CD8-positive, alpha-beta memory T cell (primary cell): ENCODE measurements around the gene DERA. TPM values are rescaled to one million over a fixed set of nuclear protein-coding genes. Genes with fewer than 3 reads are reported as not detected.

Experiments
- CTCF ChIA-PET: fragments of 350-600 bp; sonication (Branson Sonifier 250); formaldehyde crosslinking; loops from one replicate; lab custom pipeline; 2021; ENCODE audit warnings: antibody characterized with exemption; lab: Charles Lee
- POLR2A ChIA-PET: fragments of 350-600 bp; sonication (Branson Sonifier 250); formaldehyde crosslinking; loops from one replicate; lab custom pipeline; 2021; ENCODE audit warnings: antibody characterized with exemption; lab: Charles Lee
- DNase-seq, 5 donors: peaks; one replicate each; pipeline versions ENCODE4 v3.0.0 to v3.0.0-alpha.2; 2020 to 2022; ENCODE audit warnings: mixed read lengths in 1 of 5
- H3K27ac ChIP-seq: one replicate; pipeline ENCODE4 v1.7.0; 2013; ENCODE audit warnings: low read depth, mild to moderate bottlenecking, low read length, moderate library complexity
- H3K27me3 ChIP-seq: 2 replicates; pipeline ENCODE4 v1.7.0; 2013; ENCODE audit warnings: low read length, mild to moderate bottlenecking; ENCODE audit not compliant: insufficient read depth, poor library complexity, severe bottlenecking
- H3K36me3 ChIP-seq: 2 replicates; pipeline ENCODE4 v1.7.0; 2013; ENCODE audit warnings: mild to moderate bottlenecking, low read length, moderate library complexity; ENCODE audit not compliant: insufficient read depth
- H3K4me1 ChIP-seq: 2 replicates; pipeline ENCODE4 v1.7.0; 2013; ENCODE audit warnings: mild to moderate bottlenecking, low read length, moderate library complexity; ENCODE audit not compliant: insufficient read depth
- H3K4me3 ChIP-seq: 2 replicates; pipeline ENCODE4 v1.7.0; 2013; ENCODE audit warnings: mild to moderate bottlenecking, low read length
- H3K9me3 ChIP-seq: 2 replicates; pipeline ENCODE4 v1.7.0; 2013; ENCODE audit warnings: mild to moderate bottlenecking, low read length
- H3K27ac Mint-ChIP-seq, 8 donors: one replicate each; pipeline ENCODE4 v1.8.0; 2020 to 2021; ENCODE audit warnings: mixed read lengths in 8 of 8, mild to moderate bottlenecking in 6 of 8, inconsistent platforms in 3 of 8, moderate library complexity in 3 of 8
- H3K27me3 Mint-ChIP-seq, 2 donors: one replicate each; pipeline ENCODE4 v1.8.0; 2020 to 2021; ENCODE audit warnings: mixed read lengths in 2 of 2, mild to moderate bottlenecking in 1 of 2, moderate library complexity in 1 of 2
- H3K36me3 Mint-ChIP-seq, 3 donors: one replicate each; pipeline ENCODE4 v1.8.0; 2020 to 2021; ENCODE audit warnings: mixed read lengths in 3 of 3, inconsistent platforms in 1 of 3, mild to moderate bottlenecking in 1 of 3
- H3K4me1 Mint-ChIP-seq, 3 donors: one replicate each; pipeline ENCODE4 v1.8.0; 2020 to 2021; ENCODE audit warnings: mixed read lengths in 3 of 3, inconsistent platforms in 1 of 3, mild to moderate bottlenecking in 1 of 3
- H3K4me3 Mint-ChIP-seq, 7 donors: one replicate each; pipeline ENCODE4 v1.8.0; 2020 to 2021; ENCODE audit warnings: mixed read lengths in 7 of 7, mild to moderate bottlenecking in 6 of 7, moderate library complexity in 4 of 7, inconsistent platforms in 2 of 7
- H3K9me3 Mint-ChIP-seq, 5 donors: one replicate each; pipeline ENCODE4 v1.8.0; 2020 to 2022; ENCODE audit warnings: mixed read lengths in 5 of 5, mild to moderate bottlenecking in 3 of 5, moderate library complexity in 2 of 5, inconsistent platforms in 1 of 5
- polyA plus RNA-seq: library from polyadenylated mRNA; unstranded; fragments of 300-500 nt; fragmentation: Illumina TruSeq; gene quantifications from one replicate; pipeline ENCODE4 v1.2.3, GENCODE V29; 2021
- total RNA-seq, 2 experiments: library from RNA; stranded (reverse); gene quantifications; one replicate each; pipeline ENCODE4 v1.2.3, GENCODE V29; 2021

DERA gene
- total and polyA plus RNA-seq, 3 experiments from 2014 or later = 25.2 to 26.6 (median 25.8) TPM

DNA sequence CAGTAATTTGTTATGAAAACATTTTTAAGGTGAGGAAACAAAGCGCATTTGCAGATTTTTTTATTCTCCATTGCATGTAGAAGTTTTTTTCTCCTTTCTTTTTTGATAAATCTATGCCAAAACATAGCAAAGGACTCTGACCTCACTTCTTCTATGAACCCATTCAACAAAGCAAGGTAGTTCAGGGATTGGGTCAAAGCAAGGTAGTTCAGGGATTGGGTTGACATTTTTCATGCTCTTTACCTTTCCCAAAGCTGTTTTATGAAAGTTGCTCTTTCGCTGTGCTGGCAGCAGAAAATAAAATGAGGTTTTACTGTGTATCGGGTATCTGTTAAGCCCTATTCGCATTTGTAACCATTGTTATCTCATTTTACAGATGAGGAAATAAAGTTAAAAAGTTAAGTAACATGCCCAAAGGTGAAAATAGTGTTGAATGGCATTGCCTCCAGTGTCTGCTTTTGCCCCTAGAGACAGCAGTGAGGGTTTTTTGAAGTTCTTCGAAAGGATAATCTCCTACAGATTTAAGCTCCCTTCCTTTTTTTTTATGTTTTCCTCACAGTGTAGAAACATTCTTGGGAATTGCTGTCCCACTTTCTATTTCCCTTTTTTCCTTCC, 18.4 kb upstream of the DERA start:
- POLR2A ChIA-PET = no interaction called here

DNA sequence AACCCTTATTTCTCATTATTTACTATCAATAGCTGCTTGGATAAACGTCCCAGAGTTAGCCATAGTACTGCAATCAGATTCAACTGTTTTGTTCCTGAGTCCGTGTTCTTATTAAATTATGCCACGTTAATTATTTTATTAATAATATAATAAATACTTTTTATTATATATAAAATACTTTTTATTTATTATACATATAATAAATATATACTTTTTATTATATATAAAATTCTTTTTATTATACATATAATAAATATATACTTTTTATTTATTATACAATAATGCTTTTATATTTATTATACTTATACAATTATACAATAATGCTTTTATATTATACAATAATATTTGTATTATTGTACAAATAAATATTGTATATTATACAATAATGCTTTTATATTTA, 17.9 kb upstream of the DERA start:
- Mint-ChIP-seq H3K36me3 (peaks cover 4 to 69% (median 11%) of the 10 kb centered on the region in 3 donors), H3K27me3 (no peaks in the 10 kb centered on the region), H3K4me1 (peaks cover 12 to 28% (median 27%) of the 10 kb centered on the region in 3 donors), H3K27ac (peak overlapping the region in 2 of 8 donors; percentile 25 to 46), H3K4me3 (no peak overlapping the region), H3K9me3 (no peaks in the 10 kb centered on the region)
- Histone ChIP-seq H3K36me3 (peaks cover 17% of the 10 kb centered on the region), H3K27ac (no peak overlapping the region), H3K4me1 (no peaks in the 10 kb centered on the region), H3K4me3 (no peak overlapping the region), H3K9me3 (no peaks in the 10 kb centered on the region), H3K27me3 (no peaks in the 10 kb centered on the region)
- DNase-seq = no peak
- CTCF ChIA-PET = no interaction called here
- POLR2A ChIA-PET = no interaction called here

More for the DNA sequence above, 18.4 kb upstream of the DERA start:
- Histone ChIP-seq H3K27me3 (no peaks in the 10 kb centered on the region), H3K4me3 (no peak overlapping the region), H3K4me1 (no peaks in the 10 kb centered on the region), H3K36me3 (peaks cover 17% of the 10 kb centered on the region), H3K9me3 (no peaks in the 10 kb centered on the region), H3K27ac (no peak overlapping the region)
- CTCF ChIA-PET = no interaction called here
- peaks cover 16 to 33% (median 33%) of the 10 kb centered on the region in 3 donors for H3K4me1 Mint-ChIP-seq
- H3K27me3 Mint-ChIP-seq = no peaks in the 10 kb centered on the region
- peaks cover 4 to 67% (median 11%) of the 10 kb centered on the region in 3 donors for H3K36me3 Mint-ChIP-seq
- no peaks in the 10 kb centered on the region for H3K9me3 Mint-ChIP-seq
- no peak for DNase-seq
- H3K4me3 Mint-ChIP-seq = no peak overlapping the region
- peak overlapping the region in 3 of 8 donors; percentile 25 to 60 (median 46) for H3K27ac Mint-ChIP-seq

DNA sequence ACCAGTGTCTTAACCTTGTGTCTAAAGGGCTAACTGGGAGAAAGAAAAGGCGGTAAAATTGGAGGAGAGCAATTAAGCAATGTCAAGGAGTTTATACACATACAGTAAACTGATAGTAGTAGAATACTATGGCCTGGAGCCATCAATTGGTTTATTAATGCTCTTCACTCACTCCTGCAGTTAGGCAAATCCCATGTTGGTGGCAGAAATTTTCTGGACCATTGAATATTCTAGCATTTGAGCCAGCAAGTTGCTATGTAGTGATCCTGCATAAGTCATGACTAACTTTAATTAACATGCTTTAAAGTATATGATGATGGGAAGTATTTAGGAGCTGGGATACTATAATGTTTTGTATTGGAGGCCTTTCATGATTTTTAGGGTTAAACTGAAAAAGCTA, 14.3 kb upstream of the DERA start:
- H3K4me3 ChIP-seq = no peak overlapping the region
- no peak overlapping the region for H3K27ac ChIP-seq
- H3K27me3 ChIP-seq = no peaks in the 10 kb centered on the region
- no peaks in the 10 kb centered on the region for H3K9me3 ChIP-seq
- Mint-ChIP-seq H3K4me3 (no peak overlapping the region), H3K4me1 (peaks cover 4 to 13% (median 5%) of the 10 kb centered on the region in 3 donors), H3K27me3 (no peaks in the 10 kb centered on the region), H3K9me3 (no peaks in the 10 kb centered on the region), H3K36me3 (peaks cover 3 to 69% (median 9%) of the 10 kb centered on the region in 3 donors), H3K27ac (peak overlapping the region in 6 of 8 donors; percentile 4 to 76 (median 37))
- peaks cover 22% of the 10 kb centered on the region for H3K36me3 ChIP-seq
- POLR2A ChIA-PET = no interaction called here
- H3K4me1 ChIP-seq = no peaks in the 10 kb centered on the region
- no peak for DNase-seq
- CTCF ChIA-PET = interaction anchor here (0.9 to 1.2 kb wide), 2 partner anchors 307 to 365 kb away, joined by 3 to 4 read pairs; no protein-coding TSS in a partner anchor

DNA sequence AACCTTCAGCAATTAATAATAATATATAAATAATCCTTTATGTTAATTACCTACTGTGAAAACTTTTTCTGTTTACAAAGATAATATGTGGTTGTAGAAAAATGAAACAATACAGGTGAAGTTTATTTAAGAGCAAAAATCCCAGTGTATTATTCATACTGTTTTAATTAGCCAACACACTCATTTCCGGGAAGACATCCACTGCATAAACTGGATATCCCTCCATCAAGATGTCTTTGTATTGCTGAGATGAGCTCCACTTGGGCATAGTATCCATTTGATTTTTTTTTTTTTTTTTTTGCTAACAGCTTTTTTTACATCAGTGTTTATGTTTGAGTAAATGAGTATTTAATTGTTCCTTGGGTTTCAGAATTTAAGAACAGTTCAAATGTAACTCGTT, 13.7 kb upstream of the DERA start:
- Mint-ChIP-seq H3K9me3 (no peaks in the 10 kb centered on the region), H3K27me3 (no peaks in the 10 kb centered on the region), H3K4me3 (no peak overlapping the region), H3K36me3 (peaks cover 3 to 72% (median 11%) of the 10 kb centered on the region in 3 donors), H3K27ac (peak overlapping the region in 1 of 8 donors; percentile 33), H3K4me1 (peaks cover 2 to 13% (median 5%) of the 10 kb centered on the region in 3 donors)
- Histone ChIP-seq H3K4me1 (no peaks in the 10 kb centered on the region), H3K36me3 (peaks cover 23% of the 10 kb centered on the region), H3K9me3 (no peaks in the 10 kb centered on the region), H3K27ac (no peak overlapping the region), H3K27me3 (no peaks in the 10 kb centered on the region), H3K4me3 (no peak overlapping the region)
- DNase-seq = no peak
- POLR2A ChIA-PET = no interaction called here
- CTCF ChIA-PET = interaction anchor here (0.9 to 1.2 kb wide), 2 partner anchors 307 to 365 kb away, joined by 3 to 4 read pairs; no protein-coding TSS in a partner anchor

DNA sequence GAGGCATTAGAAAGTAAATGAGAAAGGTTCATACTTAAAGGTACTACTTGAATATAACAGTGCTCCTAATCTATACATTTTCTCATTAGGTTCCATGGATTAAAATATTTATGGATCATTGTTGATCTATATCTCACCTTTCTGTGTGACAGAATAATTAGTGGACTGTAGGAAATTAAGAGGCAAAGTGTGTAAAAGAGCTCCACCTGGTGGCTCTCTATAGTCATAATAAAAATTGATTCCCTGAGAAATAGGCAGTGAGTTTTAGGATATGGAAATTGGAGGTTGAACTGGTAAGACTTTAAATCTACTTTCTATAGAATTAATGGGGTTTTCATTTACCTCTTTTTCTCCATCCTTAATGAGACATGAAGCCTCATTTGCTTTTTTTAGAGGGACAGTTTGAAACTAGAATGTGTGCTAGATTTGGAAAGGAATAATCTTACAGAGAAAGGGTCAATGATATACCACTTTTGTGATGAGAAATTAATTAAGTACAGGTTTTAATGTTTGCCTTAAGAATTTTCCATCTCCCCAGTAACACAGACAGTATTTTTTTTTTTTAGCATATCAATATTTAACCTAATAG, 11.8 kb upstream of the DERA start:
- Histone ChIP-seq H3K4me1 (no peaks in the 10 kb centered on the region), H3K27ac (no peak overlapping the region), H3K27me3 (no peaks in the 10 kb centered on the region), H3K4me3 (no peak overlapping the region), H3K9me3 (no peaks in the 10 kb centered on the region), H3K36me3 (peaks cover 16% of the 10 kb centered on the region)
- Mint-ChIP-seq H3K9me3 (no peaks in the 10 kb centered on the region), H3K4me1 (peaks cover 2 to 9% (median 5%) of the 10 kb centered on the region in 3 donors), H3K27me3 (no peaks in the 10 kb centered on the region), H3K36me3 (peaks cover 3 to 81% (median 14%) of the 10 kb centered on the region in 3 donors), H3K27ac (peak overlapping the region in 6 of 8 donors; percentile 12 to 91 (median 36)), H3K4me3 (no peak overlapping the region)
- CTCF ChIA-PET = interaction anchor here (1.3 to 1.8 kb wide), 5 partner anchors 9 to 315 kb away, joined by 3 to 11 read pairs (median 5); partner anchors contain the start of gene DERA
- peak in 2 of 5 donors; percentile 16 to 27 for DNase-seq
- POLR2A ChIA-PET = no interaction called here

DNA sequence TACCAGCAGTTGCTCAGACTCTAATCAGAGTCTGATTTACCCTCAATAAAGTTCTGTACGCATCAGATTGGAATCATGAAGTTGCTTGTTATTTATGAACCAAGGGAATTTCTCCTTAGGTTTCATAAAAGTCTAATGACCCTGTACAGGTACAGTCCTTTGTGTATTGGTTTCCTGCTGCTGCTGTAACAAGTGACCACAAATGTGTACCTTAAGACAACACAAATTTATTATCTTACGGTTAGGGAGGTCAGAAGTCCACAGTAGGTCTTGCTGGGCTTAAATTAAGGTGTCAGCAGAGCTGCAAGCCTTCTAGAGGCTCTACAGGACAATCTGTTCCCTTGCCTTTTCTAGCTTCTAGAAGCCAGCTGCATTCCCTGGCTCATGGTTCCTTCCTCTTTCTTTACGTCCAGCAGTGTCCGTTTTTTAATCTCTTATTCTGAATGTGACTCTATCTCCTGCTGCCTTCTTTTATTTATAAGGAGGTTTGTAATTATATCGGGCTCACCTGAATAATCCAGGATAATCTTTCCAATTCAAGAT, 6.7 kb upstream of the DERA start:
- CTCF ChIA-PET = no interaction called here
- peaks cover 16% of the 10 kb centered on the region for H3K36me3 ChIP-seq
- POLR2A ChIA-PET = no interaction called here

DNA sequence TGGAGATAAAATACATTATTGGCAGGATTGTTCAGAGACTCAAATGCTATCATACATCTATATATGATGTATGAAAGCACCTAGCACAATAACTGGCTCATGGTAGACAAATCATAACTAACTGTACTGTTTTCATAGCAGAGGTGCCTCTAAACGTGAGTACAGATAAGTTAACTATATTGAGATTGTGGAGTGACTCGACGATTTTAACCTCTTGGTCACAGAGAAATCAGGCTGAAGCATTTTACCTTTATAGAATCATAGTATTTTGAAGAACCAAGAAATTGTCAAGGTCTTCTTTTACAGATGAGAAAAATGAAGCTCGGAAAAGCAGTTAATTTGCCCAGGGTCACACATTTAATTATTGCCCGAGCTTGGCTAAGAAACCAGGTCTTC, 666 bp upstream of the DERA start:
- Histone ChIP-seq H3K27me3 (no peaks in the 10 kb centered on the region), H3K9me3 (no peaks in the 10 kb centered on the region), H3K4me1 (peaks cover 4% of the 10 kb centered on the region), H3K27ac (no peak overlapping the region), H3K36me3 (no peaks in the 10 kb centered on the region), H3K4me3 (peak overlapping the region; percentile 51)
- CTCF ChIA-PET = interaction anchor here (1.1 to 3.1 kb wide), 5 partner anchors 9 to 378 kb away, joined by 3 to 11 read pairs (median 3); partner anchors contain the start of gene STRAP
- Mint-ChIP-seq H3K27ac (peak overlapping the region in 6 of 8 donors; percentile 37 to 91 (median 70)), H3K36me3 (peaks cover 0 to 6% (median 0%) of the 10 kb centered on the region in 3 donors), H3K9me3 (no peaks in the 10 kb centered on the region), H3K27me3 (no peaks in the 10 kb centered on the region), H3K4me1 (peaks cover 11 to 24% (median 22%) of the 10 kb centered on the region in 3 donors), H3K4me3 (peak overlapping the region; percentile 82 to 93 (median 88))
- POLR2A ChIA-PET = interaction anchor here (0.5 to 1.8 kb wide), 2 partner anchors 12 to 28 kb away, joined by 3 to 12 read pairs; partner anchors contain the start of gene STRAP
- no peak for DNase-seq

More for the DNA sequence above, 6.7 kb upstream of the DERA start:
- Mint-ChIP-seq H3K36me3 (peaks cover 1 to 47% (median 17%) of the 10 kb centered on the region in 3 donors), H3K4me3 (no peak overlapping the region), H3K27me3 (no peaks in the 10 kb centered on the region), H3K4me1 (peaks cover 0 to under 1% (median 0%) of the 10 kb centered on the region in 3 donors), H3K27ac (peak overlapping the region in 3 of 8 donors; percentile 2 to 7 (median 5)), H3K9me3 (no peaks in the 10 kb centered on the region)
- Histone ChIP-seq H3K27me3 (no peaks in the 10 kb centered on the region), H3K9me3 (no peaks in the 10 kb centered on the region), H3K4me1 (no peaks in the 10 kb centered on the region), H3K4me3 (no peak overlapping the region), H3K27ac (no peak overlapping the region)
- no peak for DNase-seq
